A673 (cell line): ENCODE data around the gene POFUT1. TPM values are rescaled to one million over a fixed set of nuclear protein-coding genes. Genes with fewer than 3 reads are reported as not detected.

Source experiments
- BruUV-seq: library from RNA; stranded (reverse); fragments of 400-500 nt; replicated peaks from 2 replicates; lab custom pipeline; 2021; lab: Mats Ljungman, UMichigan
- CTCF ChIA-PET: fragments of 300-600 bp; sonication (Branson Sonifier 250); formaldehyde crosslinking; loops from one replicate; lab custom pipeline; 2022; ENCODE audit warnings: antibody characterized with exemption; lab: Charles Lee
- POLR2A ChIA-PET: fragments of 300-600 bp; sonication (Branson Sonifier 250); formaldehyde crosslinking; loops from one replicate; lab custom pipeline; 2022; ENCODE audit warnings: antibody characterized with exemption; ENCODE audit not compliant: low non-redundant PET; lab: Charles Lee
- DNase-seq: peaks from one replicate; pipeline ENCODE4 v3.0.0-alpha.2; 2015; ENCODE audit warnings: low spot score
- H3K27ac ChIP-seq: fragments of 200-600 bp; sonication (generic); 2 replicates; pipeline ENCODE4 v1.5.1; 2016; ENCODE audit warnings: mixed run types, low read depth, mild to moderate bottlenecking, mixed read lengths, antibody characterized with exemption, low read length; ENCODE audit not compliant: poor library complexity, severe bottlenecking
- H3K27me3 ChIP-seq: fragments of 200-600 bp; sonication (generic); replicated peaks from 2 replicates; pipeline ENCODE4 v1.6.1; 2017; ENCODE audit warnings: mixed run types, low read depth, mild to moderate bottlenecking, mixed read lengths, antibody characterized with exemption, low read length; ENCODE audit not compliant: insufficient read depth, poor library complexity
- H3K36me3 ChIP-seq: fragments of 200-600 bp; sonication (generic); 2 replicates; pipeline ENCODE4 v1.6.1; 2016; ENCODE audit warnings: mixed run types, mild to moderate bottlenecking, mixed read lengths, antibody characterized with exemption, low read length; ENCODE audit not compliant: insufficient read depth, poor library complexity, severe bottlenecking
- H3K4me1 ChIP-seq: fragments of 200-600 bp; sonication (generic); 2 replicates; pipeline ENCODE4 v1.6.1; 2017; ENCODE audit warnings: mixed run types, mild to moderate bottlenecking, mixed read lengths, antibody characterized with exemption, low read length; ENCODE audit not compliant: insufficient read depth, poor library complexity, severe bottlenecking
- H3K4me3 ChIP-seq: fragments of 200-600 bp; sonication (generic); 2 replicates; pipeline ENCODE4 v1.5.1; 2016; ENCODE audit warnings: low read depth, mixed run types, mild to moderate bottlenecking, mixed read lengths, low read length; ENCODE audit not compliant: poor library complexity, severe bottlenecking
- H3K9me3 ChIP-seq: fragments of 200-600 bp; sonication (generic); 2 replicates; pipeline ENCODE4 v1.6.1; 2016; ENCODE audit warnings: mixed run types, low read depth, mild to moderate bottlenecking, mixed read lengths, antibody characterized with exemption, low read length; ENCODE audit not compliant: poor library complexity, severe bottlenecking
- CTCF ChIP-seq: fragments of 300-800, 200-600 bp; sonication (generic); conservative IDR thresholded peaks from 2 replicates; pipeline ENCODE4 v1.5.1; 2017; ENCODE audit warnings: low read depth, mild to moderate bottlenecking, antibody characterized with exemption, low read length, moderate library complexity, mixed read lengths
- EZH2 ChIP-seq: fragments of 200-600 bp; sonication (generic); IDR thresholded peaks from 2 replicates; pipeline ENCODE4 v1.6.1; 2017; ENCODE audit warnings: borderline replicate concordance, low read depth, mild to moderate bottlenecking, mixed read lengths, antibody characterized with exemption, low read length; ENCODE audit not compliant: poor library complexity, severe bottlenecking
- intact Hi-C: fragments of 100-400 bp; cut with micrococcal nuclease; formaldehyde crosslinking; loops from one replicate; pipeline ENCODE4 v1.10.0; 2022; ENCODE audit not compliant: unreplicated experiment
- total RNA-seq: library from RNA; stranded (reverse); gene quantifications from 2 replicates; pipeline ENCODE4 v1.2.3, GENCODE V29; 2021

POFUT1 gene
- total RNA-seq, 1 experiment from 2014 or later, result 55.9 TPM

DNA sequence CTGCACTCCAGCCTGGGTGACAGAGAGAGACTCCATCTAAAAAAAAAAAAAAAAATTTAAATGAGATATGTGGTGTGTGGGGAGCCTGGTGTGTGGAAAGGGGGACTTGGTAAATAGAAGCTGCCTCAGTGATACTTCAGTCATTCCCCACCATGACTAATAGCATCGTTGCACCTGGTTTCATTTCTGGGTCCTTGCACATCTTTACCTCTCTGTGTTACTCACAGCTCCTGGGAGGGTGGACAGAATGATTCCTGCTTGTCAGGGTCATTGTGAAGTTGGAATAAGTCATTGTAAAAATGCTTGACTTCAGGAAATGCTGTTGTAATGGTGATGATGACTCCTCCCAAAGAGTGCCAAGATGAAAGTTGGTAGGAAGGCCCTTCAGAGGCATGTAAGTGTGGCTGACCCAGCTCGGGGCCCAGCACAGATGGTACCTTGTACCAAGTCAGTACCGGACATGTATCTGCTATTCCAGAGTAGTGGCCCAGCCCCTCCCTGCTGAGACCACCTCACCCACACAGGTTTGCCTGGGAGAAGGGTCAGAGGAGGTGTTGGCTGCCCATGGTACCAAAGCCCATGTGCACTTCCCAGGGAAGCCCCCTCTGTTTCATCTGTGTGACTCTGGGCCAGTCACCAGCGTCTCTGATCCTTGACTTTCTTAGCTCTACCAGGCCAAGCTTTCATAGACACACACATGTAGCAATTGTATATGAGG, 48.6 kb upstream of the POFUT1 start:
- DNase-seq, result no peak
- no peak overlapping the region for H3K27ac ChIP-seq
- no peaks in the 10 kb centered on the region for H3K4me1 ChIP-seq
- no peaks in the 10 kb centered on the region for H3K9me3 ChIP-seq
- intact Hi-C loops, result no loop called here
- no TSS peak for BruUV-seq
- ChIA-PET CTCF (no interaction called here), POLR2A (no interaction called here)
- H3K36me3 ChIP-seq, result peaks cover 48% of the 10 kb centered on the region
- TF ChIP-seq CTCF (no peak), EZH2 (no peak)
- H3K27me3 ChIP-seq, result no peaks in the 10 kb centered on the region
- no peak overlapping the region for H3K4me3 ChIP-seq

DNA sequence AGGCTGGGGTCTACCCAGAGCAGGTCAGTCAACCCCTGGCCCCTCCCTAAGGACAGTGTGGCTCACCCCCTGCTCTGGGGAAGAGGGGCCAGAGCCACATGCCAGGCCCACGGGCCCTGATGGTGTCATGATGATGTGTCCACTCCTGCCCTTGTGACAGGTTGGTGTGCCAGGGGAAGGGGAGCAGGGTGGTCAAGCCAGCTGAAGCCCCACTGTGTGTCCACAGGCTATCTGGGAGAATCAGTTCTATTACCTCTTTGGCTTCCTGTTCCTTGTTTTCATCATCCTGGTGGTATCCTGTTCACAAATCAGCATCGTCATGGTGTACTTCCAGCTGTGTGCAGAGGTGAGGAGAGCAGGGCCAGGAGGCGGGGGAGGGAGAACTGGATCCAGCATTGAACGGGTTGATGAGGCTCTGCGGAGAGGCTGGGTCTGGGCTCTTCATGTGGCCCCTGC, 47.9 kb upstream of the POFUT1 start:
- H3K27ac ChIP-seq, result no peak overlapping the region
- no peak overlapping the region for H3K4me3 ChIP-seq
- H3K9me3 ChIP-seq, result no peaks in the 10 kb centered on the region
- H3K4me1 ChIP-seq, result no peaks in the 10 kb centered on the region
- H3K27me3 ChIP-seq, result no peaks in the 10 kb centered on the region
- CTCF ChIA-PET, result no interaction called here
- no peak for DNase-seq
- intact Hi-C loops, result no loop called here
- no TSS peak for BruUV-seq
- no peak for TF ChIP-seq EZH2
- no peak for TF ChIP-seq CTCF
- POLR2A ChIA-PET, result no interaction called here
- H3K36me3 ChIP-seq, result peaks cover 54% of the 10 kb centered on the region

DNA sequence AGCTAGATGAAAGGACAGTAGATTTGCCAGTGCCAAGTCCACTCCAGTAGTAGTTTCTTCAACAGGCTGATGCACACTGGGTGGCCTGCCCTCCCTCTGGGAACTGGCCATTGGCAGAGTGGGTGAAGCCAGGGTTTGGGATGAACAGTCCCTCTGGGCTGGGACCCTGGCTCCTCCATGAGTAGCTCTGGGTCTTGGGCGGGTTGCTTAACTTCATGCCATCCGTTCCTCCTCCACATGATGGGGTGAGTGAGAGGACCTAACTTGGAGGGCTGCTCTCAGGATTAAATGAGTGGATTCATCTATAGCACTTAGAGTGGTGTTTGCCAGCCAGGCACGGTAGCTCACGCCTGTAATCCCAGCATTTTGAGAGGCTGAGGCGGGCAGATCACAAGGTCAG, 47.3 kb upstream of the POFUT1 start:
- POLR2A ChIA-PET, result no interaction called here
- TF ChIP-seq CTCF (no peak), EZH2 (no peak)
- Histone ChIP-seq H3K9me3 (no peaks in the 10 kb centered on the region), H3K36me3 (peaks cover 57% of the 10 kb centered on the region), H3K4me3 (no peak overlapping the region), H3K27me3 (no peaks in the 10 kb centered on the region), H3K27ac (no peak overlapping the region), H3K4me1 (no peaks in the 10 kb centered on the region)
- BruUV-seq, result no TSS peak
- CTCF ChIA-PET, result no interaction called here
- no peak for DNase-seq
- intact Hi-C loops, result no loop called here
